GM19099 (cell line): ENCODE data around the gene RPLP2.

ENCODE experiments used
- POLR2A ChIP-seq: IDR thresholded peaks from 3 replicates; pipeline ENCODE4 v1.6.1; 2011; ENCODE audit warnings: low read depth; ENCODE audit not compliant: insufficient read length; ENCODE audit errors: extremely low read depth

The RPLP2 gene

GRCh38 chr11:794013-794765, 15.6 kb upstream of the RPLP2 start:
- TF ChIP-seq POLR2A: no peak

- no peak for TF ChIP-seq POLR2A
These were observed 14.8 kb upstream of the RPLP2 start for GRCh38 chr11:794766-795633.

GRCh38 chr11:795634-796564, 13.9 kb upstream of the RPLP2 start:
- TF ChIP-seq POLR2A: peak; percentile 51

DNA sequence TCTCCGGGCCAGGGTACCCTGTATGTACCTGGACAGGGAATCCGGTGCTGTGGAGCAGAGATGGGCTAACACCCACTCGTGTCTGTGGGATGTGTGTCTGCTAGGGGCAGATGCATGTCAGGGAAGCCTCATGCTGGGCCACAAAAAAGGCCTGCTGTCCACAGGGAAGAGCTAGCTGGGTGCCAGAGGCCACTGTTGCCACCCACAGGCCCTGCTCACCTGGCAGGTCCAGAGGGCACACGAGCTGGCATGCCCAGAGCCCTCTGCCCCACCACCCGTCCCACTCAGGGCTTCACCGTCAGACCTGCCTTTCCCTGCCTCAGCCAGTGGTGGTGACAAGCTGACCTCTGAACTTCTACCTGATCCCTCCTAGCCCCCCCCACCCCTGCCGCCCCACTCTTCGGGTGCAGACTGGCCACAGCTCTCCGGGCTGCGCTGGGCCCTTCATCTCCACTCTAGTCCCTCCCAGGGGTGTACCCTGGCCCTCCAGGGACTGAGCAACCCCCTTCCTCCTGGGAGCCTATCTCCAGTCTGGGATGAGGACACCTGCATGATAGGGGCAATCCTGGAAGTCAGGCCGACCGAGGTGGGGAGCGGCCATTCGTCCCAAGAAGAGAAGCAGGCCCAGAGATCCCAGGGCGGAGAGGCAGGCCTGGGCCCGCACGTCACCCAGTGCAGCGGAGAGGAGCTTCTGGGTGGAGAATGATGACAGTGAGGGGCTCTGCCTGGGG, 13.0 kb upstream of the RPLP2 start:
- TF ChIP-seq POLR2A: no peak

GRCh38 chr11:797296-798092, 12.3 kb upstream of the RPLP2 start:
- no peak for TF ChIP-seq POLR2A

GRCh38 chr11:798093-798713, 11.6 kb upstream of the RPLP2 start, which contains the start of gene SLC25A22:
Gene SLC25A22, minus strand, starts transcription at chr11:798281. Its CDS starts 3,275 bp downstream, at chr11:795006.
- TF ChIP-seq POLR2A: peak; percentile 68

- TF ChIP-seq POLR2A: no peak
These were observed 10.0 kb upstream of the RPLP2 start for GRCh38 chr11:799641-800316.

DNA sequence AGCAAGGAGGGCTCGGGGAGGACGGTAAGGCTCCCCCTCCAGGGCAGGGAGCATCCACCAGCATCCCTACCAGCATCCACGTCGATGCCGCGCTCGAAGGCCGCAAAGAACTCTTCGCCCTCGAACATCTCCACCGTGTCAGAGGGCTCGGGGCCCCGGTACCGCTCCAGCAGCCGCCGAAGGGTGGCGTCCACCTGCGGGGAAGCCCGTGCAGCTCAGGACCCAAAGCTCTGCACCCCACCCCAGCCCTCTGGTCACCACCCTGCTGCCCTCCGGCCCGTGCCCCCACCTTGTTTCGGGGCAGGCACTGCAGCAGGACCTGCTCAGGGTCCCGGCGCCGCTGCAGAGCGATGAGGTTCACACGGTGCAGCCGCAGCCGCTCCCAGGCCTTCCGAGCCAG, 9.3 kb upstream of the RPLP2 start:
- no peak for TF ChIP-seq POLR2A

GRCh38 chr11:801097-801780, 8.5 kb upstream of the RPLP2 start:
- no peak for TF ChIP-seq POLR2A

GRCh38 chr11:802018-802617, 7.6 kb upstream of the RPLP2 start:
- TF ChIP-seq POLR2A: no peak

DNA sequence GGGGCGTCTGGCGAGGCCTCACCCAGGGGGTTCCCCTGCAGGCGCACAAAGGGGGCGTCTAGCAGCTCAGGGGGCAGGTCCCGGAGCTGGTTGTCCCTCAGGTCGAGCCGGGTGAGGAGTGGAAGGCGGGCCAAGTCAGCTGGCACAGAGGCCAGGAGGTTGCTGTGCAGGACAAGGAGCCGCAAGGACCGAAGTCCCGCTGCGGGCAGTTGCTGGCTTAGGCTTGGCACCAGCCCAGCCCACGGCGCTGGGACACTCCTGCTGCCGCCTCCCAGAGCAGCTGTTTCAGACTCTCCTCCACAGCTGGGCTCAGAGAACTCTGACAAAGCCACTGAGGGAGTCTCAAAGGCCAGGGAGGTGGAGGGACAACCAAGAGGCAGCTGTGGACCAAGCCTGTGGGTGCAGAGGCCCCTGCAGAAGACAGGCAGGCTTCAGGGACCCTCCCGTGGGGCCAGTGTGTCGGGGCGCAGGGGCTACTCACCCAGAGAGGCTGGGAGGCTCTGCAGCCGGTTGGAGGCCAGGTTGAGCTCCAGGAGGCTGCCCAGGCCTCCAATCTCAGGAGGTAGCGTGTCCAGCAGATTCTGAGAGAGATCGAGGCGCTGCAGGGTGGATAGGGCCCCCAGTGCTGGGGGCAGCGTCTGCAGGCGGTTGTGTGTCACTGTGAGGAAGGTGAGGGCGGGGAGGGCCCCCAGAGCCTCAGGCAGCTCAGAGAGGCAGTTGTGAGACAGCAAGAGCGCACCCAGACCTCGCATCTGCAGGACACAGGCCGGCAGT, 6.9 kb upstream of the RPLP2 start:
- no peak for TF ChIP-seq POLR2A
